Activated naive CD4-positive, alpha-beta T cell treated with anti-CD3 and anti-CD28 coated beads, Interleukin-2, amount 50 U/mL, for 24 hours (primary cell): Measurements from ENCODE around the gene ALLC.

ENCODE experiments used
- H3K27ac Mint-ChIP-seq: one replicate; pipeline ENCODE4 v1.8.0; 2021; ENCODE audit warnings: mild to moderate bottlenecking, mixed read lengths
- H3K27me3 Mint-ChIP-seq: one replicate; pipeline ENCODE4 v1.8.0; 2021; ENCODE audit warnings: mixed read lengths
- H3K36me3 Mint-ChIP-seq: one replicate; pipeline ENCODE4 v1.8.0; 2021; ENCODE audit warnings: mixed read lengths
- H3K4me1 Mint-ChIP-seq: one replicate; pipeline ENCODE4 v1.8.0; 2021; ENCODE audit warnings: mixed read lengths
- H3K4me3 Mint-ChIP-seq: one replicate; pipeline ENCODE4 v1.8.0; 2021; ENCODE audit warnings: mild to moderate bottlenecking, mixed read lengths
- H3K9me3 Mint-ChIP-seq: one replicate; pipeline ENCODE4 v1.8.0; 2021; ENCODE audit warnings: mixed read lengths

Gene ALLC

GRCh38 chr2:3672861-3673678 lies 15.1 kb downstream of the ALLC start:
- no peak overlapping the region for H3K27ac Mint-ChIP-seq
- H3K9me3 Mint-ChIP-seq: no peaks in the 10 kb centered on the region

GRCh38 chr2:3674066-3674845 lies 16.3 kb downstream of the ALLC start:
- H3K27me3 Mint-ChIP-seq: no peaks in the 10 kb centered on the region
- H3K4me3 Mint-ChIP-seq: no peak overlapping the region
- no peaks in the 10 kb centered on the region for H3K9me3 Mint-ChIP-seq
- H3K36me3 Mint-ChIP-seq: no peaks in the 10 kb centered on the region
- no peaks in the 10 kb centered on the region for H3K4me1 Mint-ChIP-seq
- H3K27ac Mint-ChIP-seq: no peak overlapping the region

More at GRCh38 chr2:3672861-3673678, 15.1 kb downstream of the ALLC start:
- no peaks in the 10 kb centered on the region for H3K36me3 Mint-ChIP-seq
- H3K27me3 Mint-ChIP-seq: no peaks in the 10 kb centered on the region
- no peak overlapping the region for H3K4me3 Mint-ChIP-seq
- H3K4me1 Mint-ChIP-seq: no peaks in the 10 kb centered on the region

GRCh38 chr2:3675687-3676086 lies 17.7 kb downstream of the ALLC start:
- H3K27me3 Mint-ChIP-seq: no peaks in the 10 kb centered on the region
- H3K9me3 Mint-ChIP-seq: no peaks in the 10 kb centered on the region
- no peaks in the 10 kb centered on the region for H3K36me3 Mint-ChIP-seq
- no peak overlapping the region for H3K27ac Mint-ChIP-seq
- H3K4me3 Mint-ChIP-seq: no peak overlapping the region
- no peaks in the 10 kb centered on the region for H3K4me1 Mint-ChIP-seq

- Mint-ChIP-seq H3K27ac (no peak overlapping the region), H3K36me3 (no peaks in the 10 kb centered on the region), H3K27me3 (no peaks in the 10 kb centered on the region), H3K4me3 (no peak overlapping the region), H3K4me1 (no peaks in the 10 kb centered on the region), H3K9me3 (no peaks in the 10 kb centered on the region)
Observed at GRCh38 chr2:3677436-3677835, 19.4 kb downstream of the ALLC start.

DNA sequence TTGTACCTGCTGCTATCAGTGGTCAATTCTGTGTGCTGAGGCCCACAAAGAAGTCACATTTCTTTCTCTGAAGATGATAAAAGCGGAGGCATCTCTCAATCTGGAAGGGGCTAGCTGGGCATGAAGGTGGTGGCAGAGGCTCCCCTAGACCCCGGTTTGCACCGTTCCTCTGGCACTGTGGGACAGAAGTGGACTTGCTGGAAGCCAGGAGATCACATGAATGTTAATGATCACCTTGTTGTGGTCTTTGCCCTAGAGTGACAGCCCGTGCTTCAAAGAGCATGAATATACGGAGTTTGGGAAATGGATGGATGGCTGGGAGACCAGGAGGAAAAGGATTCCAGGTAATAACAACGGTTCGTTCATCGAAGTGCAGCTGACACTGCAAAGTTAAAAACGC lies 20.2 kb downstream of the ALLC start:
- Mint-ChIP-seq H3K27ac (no peak overlapping the region), H3K9me3 (no peaks in the 10 kb centered on the region), H3K36me3 (no peaks in the 10 kb centered on the region), H3K27me3 (no peaks in the 10 kb centered on the region), H3K4me1 (no peaks in the 10 kb centered on the region), H3K4me3 (no peak overlapping the region)

DNA sequence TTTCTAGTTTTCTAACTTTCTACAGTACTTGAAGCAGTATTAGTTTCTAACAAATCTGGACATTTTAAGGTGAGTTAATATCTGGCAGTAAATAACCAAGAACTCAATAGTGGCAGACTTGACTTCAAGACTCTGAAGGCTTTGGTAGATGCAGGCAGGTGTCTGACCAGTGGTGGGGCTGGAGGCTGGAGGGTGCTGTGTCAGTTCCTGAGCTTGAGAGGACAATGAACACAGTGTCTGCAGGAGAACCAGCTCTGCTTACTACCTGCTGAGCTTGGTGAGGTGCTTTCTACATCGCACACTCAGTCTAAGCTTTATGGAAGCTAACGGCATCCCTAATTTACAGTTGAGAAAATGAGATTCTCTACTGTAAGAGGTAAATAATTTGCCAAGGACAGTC lies 21.2 kb downstream of the ALLC start:
- H3K36me3 Mint-ChIP-seq: no peaks in the 10 kb centered on the region
- H3K9me3 Mint-ChIP-seq: no peaks in the 10 kb centered on the region
- no peaks in the 10 kb centered on the region for H3K4me1 Mint-ChIP-seq
- no peak overlapping the region for H3K4me3 Mint-ChIP-seq
- H3K27me3 Mint-ChIP-seq: peaks cover 1% of the 10 kb centered on the region
- no peak overlapping the region for H3K27ac Mint-ChIP-seq

- Mint-ChIP-seq H3K27ac (no peak overlapping the region), H3K4me1 (no peaks in the 10 kb centered on the region), H3K36me3 (no peaks in the 10 kb centered on the region), H3K9me3 (no peaks in the 10 kb centered on the region), H3K27me3 (peaks cover 1% of the 10 kb centered on the region), H3K4me3 (no peak overlapping the region)
Observed at GRCh38 chr2:3679616-3680393, 21.8 kb downstream of the ALLC start.

GRCh38 chr2:3680548-3681345 lies 22.7 kb downstream of the ALLC start:
- no peaks in the 10 kb centered on the region for H3K4me1 Mint-ChIP-seq
- peaks cover 1% of the 10 kb centered on the region for H3K27me3 Mint-ChIP-seq
- peaks cover 5% of the 10 kb centered on the region for H3K9me3 Mint-ChIP-seq
- H3K27ac Mint-ChIP-seq: no peak overlapping the region
- no peak overlapping the region for H3K4me3 Mint-ChIP-seq
- no peaks in the 10 kb centered on the region for H3K36me3 Mint-ChIP-seq

DNA sequence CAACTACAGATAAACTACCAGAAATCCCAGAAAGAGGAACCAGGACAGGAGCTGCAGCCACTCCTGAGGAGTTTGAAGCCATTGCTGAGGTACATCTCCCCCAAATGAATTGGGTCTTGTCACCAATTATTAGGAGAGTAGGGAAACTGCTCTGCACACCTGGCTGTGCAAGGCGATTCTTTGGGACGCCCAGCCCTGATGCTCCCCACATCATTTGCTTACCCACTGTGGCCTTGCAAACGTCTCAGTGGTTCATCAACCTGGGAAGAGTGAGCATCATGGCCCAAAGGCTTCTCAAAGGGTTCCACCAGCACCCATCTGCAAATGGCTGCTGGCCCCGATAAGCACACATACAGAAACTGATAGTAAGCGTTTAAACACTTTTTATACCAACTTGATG lies 23.6 kb downstream of the ALLC start:
- Mint-ChIP-seq H3K27ac (no peak overlapping the region), H3K4me3 (no peak overlapping the region), H3K4me1 (no peaks in the 10 kb centered on the region), H3K27me3 (peaks cover 2% of the 10 kb centered on the region), H3K36me3 (no peaks in the 10 kb centered on the region), H3K9me3 (peaks cover 5% of the 10 kb centered on the region)

- H3K36me3 Mint-ChIP-seq: no peaks in the 10 kb centered on the region
- H3K9me3 Mint-ChIP-seq: peaks cover 5% of the 10 kb centered on the region
- peaks cover 3% of the 10 kb centered on the region for H3K27me3 Mint-ChIP-seq
- H3K4me1 Mint-ChIP-seq: no peaks in the 10 kb centered on the region
- no peak overlapping the region for H3K27ac Mint-ChIP-seq
- H3K4me3 Mint-ChIP-seq: no peak overlapping the region
Observed at GRCh38 chr2:3682811-3683210, 24.8 kb downstream of the ALLC start.

DNA sequence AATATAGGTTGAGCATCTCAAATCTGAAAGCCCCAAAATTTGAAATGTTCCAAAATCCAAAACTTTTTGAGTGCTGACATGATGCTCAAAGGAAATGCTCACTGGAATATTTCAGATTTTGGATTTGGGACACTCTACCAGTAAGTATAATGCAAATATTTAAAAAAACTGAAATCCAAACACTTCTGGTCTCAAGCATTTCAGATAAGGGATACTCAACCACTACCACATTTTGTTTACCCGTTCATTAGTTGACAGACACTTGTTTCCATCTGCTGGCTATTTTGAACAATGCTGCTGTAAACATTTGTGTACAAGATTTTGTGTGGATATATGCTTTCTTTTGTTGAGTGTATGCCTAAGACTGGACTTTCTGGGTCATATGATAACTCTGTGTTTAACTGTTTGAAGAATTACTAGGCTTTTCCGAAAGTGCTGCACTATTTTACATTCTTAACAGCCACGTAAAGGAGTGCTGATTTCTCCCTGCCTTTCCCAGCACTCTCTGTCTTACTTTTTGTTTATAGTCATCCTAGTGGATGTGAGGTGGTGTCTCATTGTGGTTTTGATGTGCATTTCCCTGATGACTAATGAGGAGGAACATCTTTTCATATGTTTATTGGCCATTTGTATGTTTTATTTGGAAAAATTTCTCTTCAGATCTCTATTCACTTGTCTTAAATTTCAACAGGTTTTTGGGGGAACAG lies 25.9 kb downstream of the ALLC start:
- H3K36me3 Mint-ChIP-seq: no peaks in the 10 kb centered on the region
- no peak overlapping the region for H3K4me3 Mint-ChIP-seq
- no peaks in the 10 kb centered on the region for H3K4me1 Mint-ChIP-seq
- no peak overlapping the region for H3K27ac Mint-ChIP-seq
- peaks cover 5% of the 10 kb centered on the region for H3K9me3 Mint-ChIP-seq
- peaks cover 5% of the 10 kb centered on the region for H3K27me3 Mint-ChIP-seq

GRCh38 chr2:3689998-3690748 lies 32.2 kb downstream of the ALLC start:
- H3K4me3 Mint-ChIP-seq: no peak overlapping the region
- H3K4me1 Mint-ChIP-seq: no peaks in the 10 kb centered on the region
- H3K27ac Mint-ChIP-seq: no peak overlapping the region
- peaks cover 11% of the 10 kb centered on the region for H3K27me3 Mint-ChIP-seq
- peaks cover 7% of the 10 kb centered on the region for H3K9me3 Mint-ChIP-seq
- no peaks in the 10 kb centered on the region for H3K36me3 Mint-ChIP-seq

DNA sequence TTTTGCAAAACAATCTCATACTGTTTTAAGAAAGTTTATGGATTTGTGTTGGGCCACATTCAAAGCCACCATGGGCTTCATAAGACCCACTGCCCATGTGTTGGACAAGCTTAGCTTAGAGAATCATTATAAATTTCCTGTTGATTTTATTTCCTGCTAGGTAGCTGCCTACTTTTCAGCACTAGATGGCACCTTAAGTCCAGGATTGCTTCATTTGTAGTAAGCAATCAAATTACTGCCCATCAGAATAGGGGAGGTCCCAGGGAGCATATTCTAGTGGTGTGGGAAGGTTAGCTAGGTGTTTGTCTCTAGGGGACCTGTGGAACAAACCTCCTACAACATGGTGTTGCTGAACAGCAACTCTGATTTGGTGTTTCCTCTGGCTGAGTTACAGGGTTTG lies 34.4 kb downstream of the ALLC start:
- Mint-ChIP-seq H3K9me3 (peaks cover 5% of the 10 kb centered on the region), H3K27ac (no peak overlapping the region), H3K27me3 (peaks cover 12% of the 10 kb centered on the region), H3K4me1 (no peaks in the 10 kb centered on the region), H3K36me3 (no peaks in the 10 kb centered on the region), H3K4me3 (no peak overlapping the region)

DNA sequence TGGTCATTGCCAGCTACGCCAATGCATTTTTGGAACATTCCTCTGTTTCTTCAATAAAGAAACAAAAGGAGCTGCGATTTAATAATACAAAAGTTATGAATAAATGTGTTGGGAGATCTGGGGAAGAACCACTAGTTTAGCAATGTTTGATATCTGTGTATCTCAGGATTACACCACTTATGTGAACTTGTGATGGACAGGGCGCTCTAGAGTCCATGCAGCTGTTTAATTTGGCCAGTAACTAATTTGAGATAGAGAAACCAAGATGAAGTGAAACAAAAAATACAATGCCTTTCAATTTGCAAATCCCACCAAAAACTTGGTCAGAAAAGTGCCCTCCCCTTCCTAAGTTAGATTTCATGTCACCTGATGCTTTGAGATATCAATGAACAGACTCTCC lies 38.5 kb downstream of the ALLC start:
- Mint-ChIP-seq H3K4me1 (no peaks in the 10 kb centered on the region), H3K27me3 (peaks cover 13% of the 10 kb centered on the region)

More for the DNA sequence above, 38.5 kb downstream of the ALLC start:
- no peaks in the 10 kb centered on the region for H3K36me3 Mint-ChIP-seq
- no peak overlapping the region for H3K4me3 Mint-ChIP-seq
- H3K27ac Mint-ChIP-seq: no peak overlapping the region
- H3K9me3 Mint-ChIP-seq: no peaks in the 10 kb centered on the region
